ENCODE results near the gene TTC36. TPM values are rescaled to one million over a fixed set of nuclear protein-coding genes. Genes with fewer than 3 reads are reported as not detected.
"Not testable (repeated sequence)": the region's sequence is repeated elsewhere in the genome, so short reads cannot be mapped to it uniquely, and the experiment has no call there.

Gene TTC36
- total RNA-seq, 1 donor from 2014 or later: 1.0 TPM

DNA sequence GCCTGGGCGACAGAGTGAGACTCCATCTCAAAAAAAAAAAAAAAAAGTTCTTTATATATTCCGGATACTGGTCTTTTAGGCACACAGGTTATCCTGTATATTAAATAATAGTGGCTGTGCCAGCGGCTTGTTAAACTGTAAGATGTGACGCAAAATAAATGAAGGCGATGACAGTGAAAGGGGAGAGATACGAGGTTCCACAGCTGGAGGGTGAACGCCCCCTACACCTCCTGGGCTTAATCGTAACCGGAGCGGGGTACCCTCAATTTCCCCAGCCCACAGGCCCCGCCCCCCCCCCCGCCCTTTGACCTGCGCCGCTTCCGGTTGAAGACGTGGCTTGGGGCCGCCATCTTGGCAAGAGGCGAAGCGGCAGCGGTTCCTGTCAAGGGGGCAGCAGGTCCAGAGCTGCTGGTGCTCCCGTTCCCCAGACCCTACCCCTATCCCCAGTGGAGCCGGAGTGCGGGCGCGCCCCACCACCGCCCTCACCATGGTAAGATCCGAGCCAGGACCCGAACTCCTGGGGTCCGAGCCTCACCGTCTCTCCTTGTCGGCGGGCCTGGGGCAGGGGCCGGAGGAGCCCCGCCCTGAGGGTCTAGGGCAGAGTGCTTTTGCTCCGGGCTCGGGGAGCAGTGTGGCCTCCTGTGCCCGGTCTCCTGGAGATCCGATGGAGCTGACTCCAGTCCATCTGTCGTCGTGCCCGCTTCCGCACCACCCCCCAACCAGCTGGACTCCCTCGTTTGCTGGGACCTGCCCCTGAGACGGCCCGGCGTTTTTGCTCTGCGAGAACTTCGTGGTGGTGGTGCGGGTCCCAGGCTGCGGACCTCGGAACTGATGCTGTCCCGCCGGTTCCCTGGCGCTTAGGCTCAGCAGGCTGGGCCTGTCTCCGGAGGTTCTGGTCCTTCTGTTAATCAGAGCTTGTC is 45.0 kb downstream of the TTC36 start, which contains the start of gene ARCN1:
TSS of gene ARCN1 (plus strand) at position 349 of the 920 bp plus-strand sequence. CDS start at position 488, 139 bp downstream.
- H3K27ac ChIP-seq (ENCODE audit: low read depth, low read length): peak within 1 kb of the TSS; percentile 98
- no peaks in the 10 kb centered on the region for H3K9me3 ChIP-seq (ENCODE audit: control insufficient read depth in 3 of 3, low read length in 3 of 3)
- peak within 1 kb of the TSS; percentile 94 to 95 (median 95) for H3K4me3 ChIP-seq (ENCODE audit: low read length in 3 of 3)
- peak within 1 kb of the TSS; percentile 98 to 100 (median 100) for H3K9ac ChIP-seq (ENCODE audit: low read depth in 1 of 3, low read length in 3 of 3)
- no peaks in the 10 kb centered on the region for H3K27me3 ChIP-seq (ENCODE audit: control insufficient read depth in 3 of 3, insufficient read depth in 3 of 3, low read length in 3 of 3)
- peaks cover 11 to 25% (median 20%) of the 10 kb centered on the region in 3 donors for H3K4me1 ChIP-seq (ENCODE audit: control insufficient read depth in 3 of 3, insufficient read depth in 3 of 3, low read length in 3 of 3)
- H3K36me3 ChIP-seq (ENCODE audit: control insufficient read depth in 3 of 3, insufficient read depth in 3 of 3, low read length in 3 of 3): peaks cover 0 to 4% (median 0%) of the 10 kb centered on the region in 3 donors

GRCh38 chr11:118572981-118573550 is 45.8 kb downstream of the TTC36 start:
- H3K4me1 ChIP-seq (ENCODE audit: control insufficient read depth in 3 of 3, insufficient read depth in 3 of 3, low read length in 3 of 3): peaks cover 12 to 25% (median 24%) of the 10 kb centered on the region in 3 donors
- peak overlapping the region; percentile 98 to 100 (median 100) for H3K9ac ChIP-seq (ENCODE audit: low read depth in 1 of 3, low read length in 3 of 3)
- H3K27ac ChIP-seq (ENCODE audit: low read depth, low read length): peak overlapping the region; percentile 98
- peaks cover 0 to 4% (median 0%) of the 10 kb centered on the region in 3 donors for H3K36me3 ChIP-seq (ENCODE audit: control insufficient read depth in 3 of 3, insufficient read depth in 3 of 3, low read length in 3 of 3)
- no peaks in the 10 kb centered on the region for H3K27me3 ChIP-seq (ENCODE audit: control insufficient read depth in 3 of 3, insufficient read depth in 3 of 3, low read length in 3 of 3)
- peak overlapping the region; percentile 94 to 95 (median 95) for H3K4me3 ChIP-seq (ENCODE audit: low read length in 3 of 3)
- H3K9me3 ChIP-seq (ENCODE audit: control insufficient read depth in 3 of 3, low read length in 3 of 3): no peaks in the 10 kb centered on the region

- no peak overlapping the region for H3K9ac ChIP-seq (ENCODE audit: low read depth in 1 of 3, low read length in 3 of 3)
- no peak overlapping the region for H3K27ac ChIP-seq (ENCODE audit: low read depth, low read length)
- peak overlapping the region in 1 of 3 donors; percentile 23 for H3K4me3 ChIP-seq (ENCODE audit: low read length in 3 of 3)
- peaks cover 0 to 4% (median 0%) of the 10 kb centered on the region in 3 donors for H3K36me3 ChIP-seq (ENCODE audit: control insufficient read depth in 3 of 3, insufficient read depth in 3 of 3, low read length in 3 of 3)
- H3K27me3 ChIP-seq (ENCODE audit: control insufficient read depth in 3 of 3, insufficient read depth in 3 of 3, low read length in 3 of 3): no peaks in the 10 kb centered on the region
- H3K9me3 ChIP-seq (ENCODE audit: control insufficient read depth in 3 of 3, low read length in 3 of 3): no peaks in the 10 kb centered on the region
- H3K4me1 ChIP-seq (ENCODE audit: control insufficient read depth in 3 of 3, insufficient read depth in 3 of 3, low read length in 3 of 3): peaks cover 12 to 25% (median 24%) of the 10 kb centered on the region in 3 donors
These were observed 47.4 kb downstream of the TTC36 start for GRCh38 chr11:118574636-118575035.

GRCh38 chr11:118577995-118578394 is 50.7 kb downstream of the TTC36 start:
- peaks cover 12 to 26% (median 23%) of the 10 kb centered on the region in 3 donors for H3K4me1 ChIP-seq (ENCODE audit: control insufficient read depth in 3 of 3, insufficient read depth in 3 of 3, low read length in 3 of 3)
- H3K27me3 ChIP-seq (ENCODE audit: control insufficient read depth in 3 of 3, insufficient read depth in 3 of 3, low read length in 3 of 3); H3K9me3 ChIP-seq (ENCODE audit: control insufficient read depth in 3 of 3, low read length in 3 of 3); H3K4me3 ChIP-seq (ENCODE audit: low read length in 3 of 3); H3K9ac ChIP-seq (ENCODE audit: low read depth in 1 of 3, low read length in 3 of 3); H3K27ac ChIP-seq (ENCODE audit: low read depth, low read length): not testable (repeated sequence)
- peaks cover 8 to 12% (median 10%) of the 10 kb centered on the region in 3 donors for H3K36me3 ChIP-seq (ENCODE audit: control insufficient read depth in 3 of 3, insufficient read depth in 3 of 3, low read length in 3 of 3)

Other genes with a start within 250 kb of the TTC36 start
- not detected for gene CD3E, start 222.7 kb upstream of the TTC36 start, total RNA-seq
- gene CD3D, start 184.8 kb upstream of the TTC36 start, total RNA-seq: not detected
- under 0.01 TPM for gene CD3G, start 183.1 kb upstream of the TTC36 start, total RNA-seq
- gene UBE4A, start 167.9 kb upstream of the TTC36 start, total RNA-seq: 21.4 TPM
- gene ATP5MG, start 125.9 kb upstream of the TTC36 start, total RNA-seq: 79.9 TPM
- 20.4 TPM for gene KMT2A, start 91.0 kb upstream of the TTC36 start, total RNA-seq
- gene TMEM25, start 3.7 kb downstream of the TTC36 start, total RNA-seq: 8.9 TPM
- gene IFT46, start 38.5 kb downstream of the TTC36 start, total RNA-seq: 26.6 TPM
- 61.1 TPM for gene ARCN1, start 44.9 kb downstream of the TTC36 start, total RNA-seq
- 54.8 TPM for gene PHLDB1, start 80.1 kb downstream of the TTC36 start, total RNA-seq
- gene TREH, start 152.2 kb downstream of the TTC36 start, total RNA-seq: 0.52 TPM

Measured in skeletal muscle tissue (tissue), 4 donors.